Common myeloid progenitor, CD34-positive (primary cell): ENCODE measurements around the gene SFXN4. TPM values are rescaled to one million over a fixed set of nuclear protein-coding genes. Genes with fewer than 3 reads are reported as not detected.

Source experiments
- CTCF ChIA-PET: fragments of 350-600 bp; sonication (Branson Sonifier 250); formaldehyde crosslinking; loops from one replicate; lab custom pipeline; 2021; ENCODE audit warnings: antibody characterized with exemption; lab: Charles Lee
- POLR2A ChIA-PET: fragments of 350-600 bp; sonication (Branson Sonifier 250); formaldehyde crosslinking; loops from one replicate; lab custom pipeline; 2021; ENCODE audit warnings: antibody characterized with exemption; lab: Charles Lee
- DNase-seq, 3 donors: peaks; one replicate each; pipeline versions ENCODE4 v3.0.0 to v3.0.0-alpha.2; 2013
- H3K27ac ChIP-seq, 2 experiments: 1 replicate in 1 of 2; 2 replicates in 1 of 2; pipeline ENCODE4 v1.7.0; 2013; ENCODE audit warnings: inconsistent platforms in 2 of 2, low read length in 2 of 2, mild to moderate bottlenecking in 2 of 2, low read depth in 1 of 2, moderate library complexity in 1 of 2; ENCODE audit not compliant: severe bottlenecking in 2 of 2, insufficient read depth in 1 of 2, poor library complexity in 1 of 2
- H3K27me3 ChIP-seq, 5 experiments: replicated peaks in 2 of 5; 1 replicate in 3 of 5; 2 replicates in 2 of 5; pipeline versions ENCODE4 v1.6.1 to v1.7.0; 2013; ENCODE audit warnings: low read length in 4 of 5, mild to moderate bottlenecking in 2 of 5, moderate library complexity in 2 of 5, inconsistent platforms in 1 of 5; ENCODE audit not compliant: insufficient read depth in 5 of 5, control insufficient read depth in 4 of 5
- H3K36me3 ChIP-seq, 4 experiments: 1 replicate in 2 of 4; 2 replicates in 2 of 4; pipeline versions ENCODE4 v1.6.1 to v1.7.0; 2013; ENCODE audit warnings: low read length in 3 of 4, control low read depth in 1 of 4, mild to moderate bottlenecking in 1 of 4; ENCODE audit not compliant: control insufficient read depth in 4 of 4, insufficient read depth in 4 of 4
- H3K4me1 ChIP-seq, 4 experiments: 1 replicate in 3 of 4; 2 replicates in 1 of 4; pipeline versions ENCODE4 v1.6.1 to v1.7.1; 2013; ENCODE audit warnings: low read length in 3 of 4, mild to moderate bottlenecking in 3 of 4, control low read depth in 1 of 4, inconsistent platforms in 1 of 4, moderate library complexity in 1 of 4; ENCODE audit not compliant: control insufficient read depth in 4 of 4, insufficient read depth in 4 of 4; ENCODE audit errors: control extremely low read depth in 1 of 4
- H3K4me3 ChIP-seq, 7 experiments: 1 replicate in 4 of 7; 2 replicates in 3 of 7; pipeline versions ENCODE4 v1.5.1 to v1.7.0; 2013; ENCODE audit warnings: mild to moderate bottlenecking in 7 of 7, low read length in 6 of 7, moderate library complexity in 6 of 7, inconsistent platforms in 2 of 7, low read depth in 2 of 7, control low read depth in 1 of 7; ENCODE audit not compliant: insufficient read depth in 4 of 7, control insufficient read depth in 1 of 7; ENCODE audit errors: extremely low read depth in 1 of 7
- H3K9me3 ChIP-seq, 5 experiments: 1 replicate in 4 of 5; 2 replicates in 1 of 5; pipeline versions ENCODE4 v1.6.1 to v1.7.1; 2013; ENCODE audit warnings: low read length in 4 of 5, mild to moderate bottlenecking in 2 of 5, inconsistent platforms in 1 of 5, low read depth in 1 of 5, moderate library complexity in 1 of 5; ENCODE audit not compliant: control insufficient read depth in 4 of 5, insufficient read depth in 2 of 5; ENCODE audit errors: control extremely low read depth in 1 of 5
- WGBS: methylation state at CpG from one replicate; pipeline ENCODE4 v1.1.5; 2013; ENCODE audit not compliant: insufficient coverage; 5-methylcytosine and 5-hydroxymethylcytosine counted together
- polyA plus RNA-seq: library from polyadenylated mRNA; unstranded; fragments of 120-200 nt; gene quantifications from one replicate; pipeline ENCODE4 v1.2.1, GENCODE V29; 2013

SFXN4 gene
- 30.1 TPM for polyA plus RNA-seq

GRCh38 chr10:119165171-119166117 lies at the start of gene SFXN4:
Gene SFXN4, minus strand, starts transcription at chr10:119165714. Its CDS starts 67 bp downstream, at chr10:119165647.
- H3K36me3 ChIP-seq: peaks cover 7 to 55% (median 39%) of the 10 kb centered on the region in 4 experiments
- DNase-seq: peak; percentile 59 to 81 (median 73)

GRCh38 chr10:119211625-119212441 lies 46.3 kb upstream of the SFXN4 start:
- Histone ChIP-seq H3K4me1 (peaks cover 31 to 58% (median 51%) of the 10 kb centered on the region in 4 experiments), H3K36me3 (no peaks in the 10 kb centered on the region), H3K27ac (peak overlapping the region; percentile 35 to 56), H3K27me3 (peaks cover 0 to 18% (median 3%) of the 10 kb centered on the region in 5 experiments), H3K9me3 (no peaks in the 10 kb centered on the region), H3K4me3 (peak overlapping the region in 4 of 7 experiments; percentile 17 to 56 (median 30))
- 9% methylated on average over 11 of the region's 12 CpGs for WGBS
- CTCF ChIA-PET: interaction anchor here (0.6 to 4.1 kb wide), 13 partner anchors 9 to 206 kb away, joined by 3 to 16 read pairs (median 3); no protein-coding TSS in a partner anchor
- DNase-seq: peak in 2 of 3 donors; percentile 62 to 69
- POLR2A ChIA-PET: interaction anchor here (0.8 kb wide), 1 partner anchor 184 kb away, joined by 3 read pairs; no protein-coding TSS in a partner anchor

More at GRCh38 chr10:119165171-119166117, at the start of gene SFXN4:
- Histone ChIP-seq H3K27me3 (no peaks in the 10 kb centered on the region), H3K9me3 (no peaks in the 10 kb centered on the region), H3K4me1 (peaks cover 4 to 32% (median 28%) of the 10 kb centered on the region in 4 experiments), H3K4me3 (peak within 1 kb of the TSS; percentile 68 to 92 (median 80)), H3K27ac (peak within 1 kb of the TSS; percentile 33 to 81)
- CTCF ChIA-PET: interaction anchor here (0.7 to 2.4 kb wide), 10 partner anchors 10 to 41 kb away, joined by 3 to 7 read pairs (median 4); partner anchors contain the start of gene GRK5
- under 1% methylated on average over 79 of the region's 90 CpGs for WGBS
- POLR2A ChIA-PET: no interaction called here

- WGBS: 100% methylated on average over 1 of the region's 3 CpGs
- DNase-seq: no peak
- ChIA-PET CTCF (interaction anchor here (0.8 to 4.1 kb wide), 11 partner anchors 9 to 207 kb away, joined by 3 to 16 read pairs (median 4); no protein-coding TSS in a partner anchor), POLR2A (no interaction called here)
- Histone ChIP-seq H3K4me3 (peak overlapping the region in 1 of 7 experiments; percentile 56), H3K27me3 (peaks cover 0 to 18% (median 3%) of the 10 kb centered on the region in 5 experiments), H3K4me1 (peaks cover 31 to 62% (median 56%) of the 10 kb centered on the region in 4 experiments), H3K36me3 (no peaks in the 10 kb centered on the region), H3K27ac (no peak overlapping the region), H3K9me3 (no peaks in the 10 kb centered on the region)
Measured at GRCh38 chr10:119211176-119211575, 45.7 kb upstream of the SFXN4 start.

- no peak overlapping the region for H3K4me3 ChIP-seq
- no peak overlapping the region for H3K27ac ChIP-seq
- POLR2A ChIA-PET: no interaction called here
Measured at GRCh38 chr10:119210633-119211032, 45.1 kb upstream of the SFXN4 start.

GRCh38 chr10:119209736-119210355 lies 44.3 kb upstream of the SFXN4 start:
- 86% methylated on average over 2 of the region's 9 CpGs for WGBS
- CTCF ChIA-PET: interaction anchor here (1.0 to 4.4 kb wide), 16 partner anchors 8 to 205 kb away, joined by 3 to 23 read pairs (median 4); no protein-coding TSS in a partner anchor
- Histone ChIP-seq H3K27ac (no peak overlapping the region), H3K36me3 (no peaks in the 10 kb centered on the region), H3K4me3 (peak overlapping the region in 3 of 7 experiments; percentile 10 to 85 (median 66)), H3K9me3 (no peaks in the 10 kb centered on the region), H3K4me1 (peaks cover 31 to 68% (median 62%) of the 10 kb centered on the region in 4 experiments), H3K27me3 (peaks cover 0 to 18% (median 3%) of the 10 kb centered on the region in 5 experiments)
- POLR2A ChIA-PET: interaction anchor here (0.5 kb wide), 1 partner anchor 72 kb away, joined by 3 read pairs; no protein-coding TSS in a partner anchor
- DNase-seq: no peak

More at GRCh38 chr10:119210633-119211032, 45.1 kb upstream of the SFXN4 start:
- peaks cover 0 to 18% (median 3%) of the 10 kb centered on the region in 5 experiments for H3K27me3 ChIP-seq
- WGBS: no CpG with 5 or more reads among the region's 2 CpGs
- no peaks in the 10 kb centered on the region for H3K36me3 ChIP-seq
- H3K4me1 ChIP-seq: peaks cover 31 to 68% (median 61%) of the 10 kb centered on the region in 4 experiments
- H3K9me3 ChIP-seq: no peaks in the 10 kb centered on the region
- CTCF ChIA-PET: interaction anchor here (0.8 to 4.1 kb wide), 12 partner anchors 10 to 208 kb away, joined by 3 to 16 read pairs (median 4); no protein-coding TSS in a partner anchor
- no peak for DNase-seq
